GM23338 (cell line): ENCODE results near the gene MICAL2.

Experiments
- CREB1 ChIP-seq: fragments of 250-450 bp; sonication (Bioruptor Pico); IDR thresholded peaks from 2 replicates; pipeline ENCODE4 v1.5.0; 2020; ENCODE audit warnings: low read depth, mild to moderate bottlenecking, moderate library complexity
- CTCF ChIP-seq, 2 experiments: fragments of 200-600 bp in 1 of 2; sonication (generic) in 1 of 2; conservative IDR thresholded peaks; 2 replicates each; pipeline versions ENCODE4 v1.5.1 to v1.6.1; 2016 to 2017; ENCODE audit warnings: antibody characterized with exemption in 2 of 2, low read depth in 2 of 2, mild to moderate bottlenecking in 2 of 2, moderate library complexity in 1 of 2
- EZH2 ChIP-seq: fragments of 200-600 bp; sonication (generic); IDR thresholded peaks from one replicate; pipeline ENCODE4 v1.8.0; 2017; ENCODE audit warnings: antibody characterized with exemption, mild to moderate bottlenecking, low read depth; ENCODE audit not compliant: unreplicated experiment
- EZH2phosphoT487 ChIP-seq: fragments of 200-600 bp; sonication (generic); IDR thresholded peaks from one replicate; pipeline ENCODE4 v1.8.1; 2018; ENCODE audit warnings: antibody characterized with exemption; ENCODE audit not compliant: unreplicated experiment
- JUNB ChIP-seq: IDR thresholded peaks from one replicate; pipeline ENCODE4 v1.6.1; 2016; ENCODE audit warnings: antibody characterized with exemption; ENCODE audit not compliant: unreplicated experiment
- NANOG ChIP-seq: IDR thresholded peaks from 2 replicates; pipeline ENCODE4 v1.6.1; 2016; ENCODE audit warnings: antibody characterized with exemption, borderline replicate concordance
- POLR2AphosphoS5 ChIP-seq: IDR thresholded peaks from 2 replicates; pipeline ENCODE4 v1.6.1; 2016; ENCODE audit warnings: antibody characterized with exemption, low read depth
- REST ChIP-seq: IDR thresholded peaks from one replicate; pipeline ENCODE4 v1.6.1; 2018; ENCODE audit warnings: antibody characterized with exemption; ENCODE audit not compliant: unreplicated experiment
- ZNF331 ChIP-seq: fragments of 250-450 bp; sonication (Bioruptor Pico); IDR thresholded peaks from 2 replicates; pipeline ENCODE4 v1.5.0; 2020; ENCODE audit warnings: low read depth, mild to moderate bottlenecking, moderate library complexity
- TF ChIP-seq, protein P1 (sequence below): fragments of 250-450 bp; sonication (Bioruptor Pico); IDR thresholded peaks from 2 replicates; pipeline ENCODE4 v1.5.0; 2020; ENCODE audit warnings: mild to moderate bottlenecking, moderate library complexity
- TF ChIP-seq, protein P2 (sequence below): IDR thresholded peaks from 2 replicates; pipeline ENCODE4 v1.6.1; 2016; ENCODE audit warnings: antibody characterized with exemption

- TF ChIP-seq REST (no peak), EZH2 (no peak), POLR2AphosphoS5 (no peak), ZNF331 (CRISPR knock-in tag) (no peak), CTCF (conservative IDR thresholded peaks at IDR 0.05; ENCODE audit: low read depth in 2 of 2) (no peak), JUNB (no peak), NANOG (no peak), CREB1 (CRISPR knock-in tag) (no peak), EZH2phosphoT487 (no peak)
- TF ChIP-seq, protein P1, sequence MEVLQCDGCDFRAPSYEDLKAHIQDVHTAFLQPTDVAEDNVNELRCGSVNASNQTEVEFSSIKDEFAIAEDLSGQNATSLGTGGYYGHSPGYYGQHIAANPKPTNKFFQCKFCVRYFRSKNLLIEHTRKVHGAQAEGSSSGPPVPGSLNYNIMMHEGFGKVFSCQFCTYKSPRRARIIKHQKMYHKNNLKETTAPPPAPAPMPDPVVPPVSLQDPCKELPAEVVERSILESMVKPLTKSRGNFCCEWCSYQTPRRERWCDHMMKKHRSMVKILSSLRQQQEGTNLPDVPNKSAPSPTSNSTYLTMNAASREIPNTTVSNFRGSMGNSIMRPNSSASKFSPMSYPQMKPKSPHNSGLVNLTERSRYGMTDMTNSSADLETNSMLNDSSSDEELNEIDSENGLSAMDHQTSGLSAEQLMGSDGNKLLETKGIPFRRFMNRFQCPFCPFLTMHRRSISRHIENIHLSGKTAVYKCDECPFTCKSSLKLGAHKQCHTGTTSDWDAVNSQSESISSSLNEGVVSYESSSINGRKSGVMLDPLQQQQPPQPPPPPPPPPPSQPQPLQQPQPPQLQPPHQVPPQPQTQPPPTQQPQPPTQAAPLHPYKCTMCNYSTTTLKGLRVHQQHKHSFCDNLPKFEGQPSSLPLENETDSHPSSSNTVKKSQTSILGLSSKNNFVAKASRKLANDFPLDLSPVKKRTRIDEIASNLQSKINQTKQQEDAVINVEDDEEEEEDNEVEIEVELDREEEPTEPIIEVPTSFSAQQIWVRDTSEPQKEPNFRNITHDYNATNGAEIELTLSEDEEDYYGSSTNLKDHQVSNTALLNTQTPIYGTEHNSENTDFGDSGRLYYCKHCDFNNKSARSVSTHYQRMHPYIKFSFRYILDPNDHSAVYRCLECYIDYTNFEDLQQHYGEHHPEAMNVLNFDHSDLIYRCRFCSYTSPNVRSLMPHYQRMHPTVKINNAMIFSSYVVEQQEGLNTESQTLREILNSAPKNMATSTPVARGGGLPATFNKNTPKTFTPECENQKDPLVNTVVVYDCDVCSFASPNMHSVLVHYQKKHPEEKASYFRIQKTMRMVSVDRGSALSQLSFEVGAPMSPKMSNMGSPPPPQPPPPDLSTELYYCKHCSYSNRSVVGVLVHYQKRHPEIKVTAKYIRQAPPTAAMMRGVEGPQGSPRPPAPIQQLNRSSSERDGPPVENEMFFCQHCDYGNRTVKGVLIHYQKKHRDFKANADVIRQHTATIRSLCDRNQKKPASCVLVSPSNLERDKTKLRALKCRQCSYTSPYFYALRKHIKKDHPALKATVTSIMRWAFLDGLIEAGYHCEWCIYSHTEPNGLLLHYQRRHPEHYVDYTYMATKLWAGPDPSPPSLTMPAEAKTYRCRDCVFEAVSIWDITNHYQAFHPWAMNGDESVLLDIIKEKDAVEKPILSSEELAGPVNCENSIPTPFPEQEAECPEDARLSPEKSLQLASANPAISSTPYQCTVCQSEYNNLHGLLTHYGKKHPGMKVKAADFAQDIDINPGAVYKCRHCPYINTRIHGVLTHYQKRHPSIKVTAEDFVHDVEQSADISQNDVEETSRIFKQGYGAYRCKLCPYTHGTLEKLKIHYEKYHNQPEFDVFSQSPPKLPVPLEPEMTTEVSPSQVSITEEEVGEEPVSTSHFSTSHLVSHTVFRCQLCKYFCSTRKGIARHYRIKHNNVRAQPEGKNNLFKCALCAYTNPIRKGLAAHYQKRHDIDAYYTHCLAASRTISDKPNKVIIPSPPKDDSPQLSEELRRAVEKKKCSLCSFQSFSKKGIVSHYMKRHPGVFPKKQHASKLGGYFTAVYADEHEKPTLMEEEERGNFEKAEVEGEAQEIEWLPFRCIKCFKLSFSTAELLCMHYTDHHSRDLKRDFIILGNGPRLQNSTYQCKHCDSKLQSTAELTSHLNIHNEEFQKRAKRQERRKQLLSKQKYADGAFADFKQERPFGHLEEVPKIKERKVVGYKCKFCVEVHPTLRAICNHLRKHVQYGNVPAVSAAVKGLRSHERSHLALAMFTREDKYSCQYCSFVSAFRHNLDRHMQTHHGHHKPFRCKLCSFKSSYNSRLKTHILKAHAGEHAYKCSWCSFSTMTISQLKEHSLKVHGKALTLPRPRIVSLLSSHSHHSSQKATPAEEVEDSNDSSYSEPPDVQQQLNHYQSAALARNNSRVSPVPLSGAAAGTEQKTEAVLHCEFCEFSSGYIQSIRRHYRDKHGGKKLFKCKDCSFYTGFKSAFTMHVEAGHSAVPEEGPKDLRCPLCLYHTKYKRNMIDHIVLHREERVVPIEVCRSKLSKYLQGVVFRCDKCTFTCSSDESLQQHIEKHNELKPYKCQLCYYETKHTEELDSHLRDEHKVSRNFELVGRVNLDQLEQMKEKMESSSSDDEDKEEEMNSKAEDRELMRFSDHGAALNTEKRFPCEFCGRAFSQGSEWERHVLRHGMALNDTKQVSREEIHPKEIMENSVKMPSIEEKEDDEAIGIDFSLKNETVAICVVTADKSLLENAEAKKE (CRISPR knock-in tag), result no peak
- TF ChIP-seq, protein P2, sequence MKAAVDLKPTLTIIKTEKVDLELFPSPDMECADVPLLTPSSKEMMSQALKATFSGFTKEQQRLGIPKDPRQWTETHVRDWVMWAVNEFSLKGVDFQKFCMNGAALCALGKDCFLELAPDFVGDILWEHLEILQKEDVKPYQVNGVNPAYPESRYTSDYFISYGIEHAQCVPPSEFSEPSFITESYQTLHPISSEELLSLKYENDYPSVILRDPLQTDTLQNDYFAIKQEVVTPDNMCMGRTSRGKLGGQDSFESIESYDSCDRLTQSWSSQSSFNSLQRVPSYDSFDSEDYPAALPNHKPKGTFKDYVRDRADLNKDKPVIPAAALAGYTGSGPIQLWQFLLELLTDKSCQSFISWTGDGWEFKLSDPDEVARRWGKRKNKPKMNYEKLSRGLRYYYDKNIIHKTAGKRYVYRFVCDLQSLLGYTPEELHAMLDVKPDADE, result no peak
These were observed 49.8 kb downstream of the MICAL2 start for GRCh38 chr11:12160231-12160630.
